Brain microvascular endothelial cell (primary cell): ENCODE results near the gene TPD52L1.
A peak's percentile ranks its signal among the peaks of the same experiment; 100 is the strongest.

Experiments
- DNase-seq: peaks from one replicate; pipeline ENCODE4 v3.0.0-alpha.2; 2020
- H3K27ac ChIP-seq: fragments of 250-450 bp; sonication (Bioruptor Pico); 2 replicates; pipeline ENCODE4 v1.5.1; 2020; ENCODE audit warnings: mild to moderate bottlenecking, moderate library complexity
- H3K27me3 ChIP-seq: fragments of 250-450 bp; sonication (Bioruptor Pico); replicated peaks from 2 replicates; pipeline ENCODE4 v1.5.1; 2020; ENCODE audit warnings: mild to moderate bottlenecking
- H3K36me3 ChIP-seq: fragments of 250-450 bp; sonication (Bioruptor Pico); replicated peaks from 2 replicates; pipeline ENCODE4 v1.5.1; 2020; ENCODE audit warnings: mild to moderate bottlenecking
- H3K4me3 ChIP-seq: 2 replicates; pipeline ENCODE4 v1.5.1; 2011; ENCODE audit warnings: low read depth, mild to moderate bottlenecking, control low read depth, low read length, moderate library complexity
- CTCF ChIP-seq: IDR thresholded peaks from 2 replicates; pipeline ENCODE4 v1.5.1; 2011; ENCODE audit warnings: low read depth, mild to moderate bottlenecking, moderate library complexity, low read length, control low read depth, inconsistent platforms; ENCODE audit errors: missing control alignments
- in situ Hi-C: cut with HindIII; loops from 2 replicates; pipeline ENCODE4 v1.10.0; 2017; ENCODE audit warnings: low sequenced_read_pairs, low pct_ligation_motif_present

TPD52L1 gene

GRCh38 chr6:125271486-125272159 is 118.0 kb downstream of the TPD52L1 start:
- no peak for TF ChIP-seq CTCF

GRCh38 chr6:125273251-125273650 is 119.7 kb downstream of the TPD52L1 start:
- in situ Hi-C loops, result no loop called here
- no peak for DNase-seq
- Histone ChIP-seq H3K27ac (no peak overlapping the region), H3K27me3 (no peaks in the 10 kb centered on the region), H3K36me3 (peaks cover 18% of the 10 kb centered on the region), H3K4me3 (no peak overlapping the region)
- no peak for TF ChIP-seq CTCF

More at GRCh38 chr6:125271486-125272159, 118.0 kb downstream of the TPD52L1 start:
- DNase-seq, result no peak
- Histone ChIP-seq H3K27me3 (no peaks in the 10 kb centered on the region), H3K36me3 (peaks cover 13% of the 10 kb centered on the region), H3K27ac (no peak overlapping the region), H3K4me3 (no peak overlapping the region)
- in situ Hi-C loops, result no loop called here

- peak; percentile 45 for DNase-seq
- Histone ChIP-seq H3K27ac (no peak overlapping the region), H3K4me3 (no peak overlapping the region), H3K27me3 (no peaks in the 10 kb centered on the region), H3K36me3 (peaks cover 18% of the 10 kb centered on the region)
- in situ Hi-C loops, result no loop called here
- no peak for TF ChIP-seq CTCF
Observed at GRCh38 chr6:125273965-125274364, 120.4 kb downstream of the TPD52L1 start.

- in situ Hi-C loops, result no loop called here
- Histone ChIP-seq H3K27ac (no peak overlapping the region), H3K36me3 (peaks cover 18% of the 10 kb centered on the region), H3K4me3 (no peak overlapping the region), H3K27me3 (no peaks in the 10 kb centered on the region)
- DNase-seq, result no peak
- TF ChIP-seq CTCF, result no peak
Observed at GRCh38 chr6:125274935-125275334, 121.4 kb downstream of the TPD52L1 start.

GRCh38 chr6:125275779-125276178 is 122.2 kb downstream of the TPD52L1 start:
- Histone ChIP-seq H3K36me3 (peaks cover 21% of the 10 kb centered on the region), H3K27ac (no peak overlapping the region), H3K4me3 (no peak overlapping the region), H3K27me3 (no peaks in the 10 kb centered on the region)
- TF ChIP-seq CTCF, result no peak
- DNase-seq, result no peak
- in situ Hi-C loops, result no loop called here

GRCh38 chr6:125277838-125278237 is 124.3 kb downstream of the TPD52L1 start:
- in situ Hi-C loops, result no loop called here
- no peak for TF ChIP-seq CTCF
- peaks cover 16% of the 10 kb centered on the region for H3K36me3 ChIP-seq

More at GRCh38 chr6:125277838-125278237, 124.3 kb downstream of the TPD52L1 start:
- H3K27me3 ChIP-seq, result no peaks in the 10 kb centered on the region
- H3K27ac ChIP-seq, result no peak overlapping the region
- H3K4me3 ChIP-seq, result no peak overlapping the region
- DNase-seq, result no peak
